ENCODE results near the gene HSPB2. TPM values are rescaled to one million over a fixed set of nuclear protein-coding genes. Genes with fewer than 3 reads are reported as not detected.

HSPB2 gene
- total and polyA plus RNA-seq, 2 of the 8 experiments (the other 6 are each of a cell fraction or from before 2014, with no cell fraction given), result 0.32 to 0.86 TPM

- Histone ChIP-seq H4K20me1 (replicated peaks in 1 of 2; ENCODE audit: control insufficient read depth in 1 of 2, insufficient read depth in 2 of 2, low read length in 2 of 2) (no peaks in the 10 kb centered on the region), H3K18ac (ENCODE audit: extremely low read depth, low read length) (no peak overlapping the region), H3K4ac (replicated peaks; ENCODE audit: insufficient read length, low read depth, low read length) (no peak overlapping the region), H3K27ac (ENCODE audit: low read depth, low read length) (no peak overlapping the region), H3K27me3 (replicated peaks in 1 of 4; ENCODE audit: control insufficient read depth in 3 of 4, extremely low read depth in 1 of 4, insufficient read depth in 3 of 4, low read length in 3 of 4) (no peaks in the 10 kb centered on the region), H3K36me3 (ENCODE audit: control insufficient read depth in 2 of 4, insufficient read depth in 4 of 4, low read length in 3 of 4) (no peaks in the 10 kb centered on the region), H3K23ac (ENCODE audit: insufficient read length) (no peak overlapping the region), H2BK12ac (ENCODE audit: low read depth, low read length) (no peak overlapping the region), H2AK5ac (ENCODE audit: low read depth, low read length) (no peak overlapping the region), H3K14ac (ENCODE audit: insufficient read length) (no peak overlapping the region), H3K9ac (replicated peaks in 1 of 4; ENCODE audit: extremely low read depth in 1 of 4, low read depth in 3 of 4, low read length in 3 of 4) (no peak overlapping the region), H3K23me2 (ENCODE audit: low read depth, low read length) (no peaks in the 10 kb centered on the region), H4K8ac (ENCODE audit: extremely low read depth, insufficient read depth, low read length) (no peak overlapping the region), H3K4me1 (replicated peaks in 1 of 4; ENCODE audit: control insufficient read depth in 3 of 4, insufficient read depth in 4 of 4, low read length in 3 of 4) (no peaks in the 10 kb centered on the region), H3K4me2 (ENCODE audit: insufficient read depth in 1 of 2, low read depth in 2 of 2, low read length in 2 of 2) (no peak overlapping the region), H2BK15ac (ENCODE audit: low read length) (no peak overlapping the region), H3K4me3 (ENCODE audit: extremely low read depth in 1 of 4, insufficient read depth in 2 of 4, low read depth in 3 of 4, low read length in 4 of 4) (no peak overlapping the region), H2AFZ (ENCODE audit: low read length) (no peak overlapping the region), H3K79me2 (ENCODE audit: control insufficient read depth in 1 of 2, insufficient read depth in 2 of 2, low read length in 2 of 2) (no peaks in the 10 kb centered on the region), H4K5ac (ENCODE audit: insufficient read length, low read depth, low read length) (no peak overlapping the region), H2BK20ac (ENCODE audit: low read length) (no peak overlapping the region), H4K91ac (replicated peaks; ENCODE audit: insufficient read length, low read length) (no peak overlapping the region), H3K56ac (replicated peaks; ENCODE audit: insufficient read length, low read depth, low read length) (no peak overlapping the region), H3K79me1 (ENCODE audit: low read depth, low read length) (no peaks in the 10 kb centered on the region), H2BK5ac (ENCODE audit: low read depth, low read length) (no peak overlapping the region), H3K9me3 (ENCODE audit: insufficient read depth in 2 of 2, low read depth in 1 of 2, low read length in 1 of 2) (no peaks in the 10 kb centered on the region), H2BK120ac (replicated peaks; ENCODE audit: low read depth, low read length) (no peak overlapping the region)
- no peak for DNase-seq (ENCODE audit: low read depth in 1 of 2, low spot score in 2 of 2)
- POLR2A ChIA-PET (ENCODE audit: partially characterized antibody), result no interaction called here
- no peak for FAIRE-seq
- 84% methylated on average over 2 of the region's 2 CpGs; no CpG with 5 or more reads in 1 of the 2 experiments for WGBS, 2 experiments (ENCODE audit: extremely low coverage in 1 of 2, insufficient coverage in 1 of 2, insufficient read length in 1 of 2, insufficient replicate concordance in 2 of 2, low coverage in 1 of 2, low lambda C conversion rate in 2 of 2, missing lambda C conversion rate in 1 of 2)
- CTCF ChIA-PET (ENCODE audit: partially characterized antibody), result interaction anchor here (0.6 to 2.8 kb wide), 4 partner anchors 11 to 285 kb away, joined by 3 to 9 read pairs (median 5); partner anchors contain the start of gene SIK2
- TF ChIP-seq SIX5 (IDR thresholded peaks at IDR 0.05; ENCODE audit: low read depth, low read length) (no peak), KDM1A (IDR thresholded peaks at IDR 0.05; ENCODE audit: borderline replicate concordance, low read length) (no peak), GABPA (IDR thresholded peaks at IDR 0.05; ENCODE audit: borderline replicate concordance, insufficient read depth, low read length) (no peak), NRF1 (IDR thresholded peaks at IDR 0.05; ENCODE audit: low read depth, low read length) (no peak), PHF8 (conservative IDR thresholded peaks at IDR 0.05; ENCODE audit: low read depth, low read length) (no peak), TBP (IDR thresholded peaks at IDR 0.05; ENCODE audit: low read depth, low read length) (no peak), TCF12 (IDR thresholded peaks at IDR 0.05; ENCODE audit: low read depth, low read length) (no peak), JUND (IDR thresholded peaks at IDR 0.05; ENCODE audit: low read length) (no peak), MAFK (IDR thresholded peaks at IDR 0.05; ENCODE audit: low read depth, low read length) (no peak), HDAC2 (IDR thresholded peaks at IDR 0.05; ENCODE audit: borderline replicate concordance in 1 of 2, low read depth in 2 of 2, low read length in 2 of 2) (no peak), CTBP2 (IDR thresholded peaks at IDR 0.05; ENCODE audit: borderline replicate concordance, insufficient read depth, insufficient read length, low read length) (no peak), BACH1 (IDR thresholded peaks at IDR 0.05; ENCODE audit: low read length) (no peak), EP300 (IDR thresholded peaks at IDR 0.05; ENCODE audit: borderline replicate concordance in 1 of 2, low read depth in 2 of 2, low read length in 2 of 2) (no peak), FOSL1 (IDR thresholded peaks at IDR 0.05; ENCODE audit: insufficient read depth, low read depth, low read length) (no peak), BRCA1 (IDR thresholded peaks at IDR 0.05; ENCODE audit: low read depth, low read length) (no peak)
Measured at GRCh38 chr11:111886844-111887243, 25.7 kb upstream of the HSPB2 start.
